Renal cortical epithelial cell (primary cell): Measurements from ENCODE around the gene PRR15L. TPM values are rescaled to one million over a fixed set of nuclear protein-coding genes. Genes with fewer than 3 reads are reported as not detected.
"Not testable (repeated sequence)": the region's sequence is repeated elsewhere in the genome, so short reads cannot be mapped to it uniquely, and the experiment has no call there.

ENCODE experiments used
- DNase-seq: peaks from one replicate; pipeline ENCODE4 v3.0.0-alpha.2; 2011; ENCODE audit warnings: low read depth
- total RNA-seq: library from RNA; depleted of rRNA; stranded (reverse); fragments of >200 nt; gene quantifications from 2 replicates; pipeline ENCODE4 v1.2.3, GENCODE V29; 2014

PRR15L gene
- total RNA-seq, 1 donor from 2014 or later, result 0.85 TPM

DNA sequence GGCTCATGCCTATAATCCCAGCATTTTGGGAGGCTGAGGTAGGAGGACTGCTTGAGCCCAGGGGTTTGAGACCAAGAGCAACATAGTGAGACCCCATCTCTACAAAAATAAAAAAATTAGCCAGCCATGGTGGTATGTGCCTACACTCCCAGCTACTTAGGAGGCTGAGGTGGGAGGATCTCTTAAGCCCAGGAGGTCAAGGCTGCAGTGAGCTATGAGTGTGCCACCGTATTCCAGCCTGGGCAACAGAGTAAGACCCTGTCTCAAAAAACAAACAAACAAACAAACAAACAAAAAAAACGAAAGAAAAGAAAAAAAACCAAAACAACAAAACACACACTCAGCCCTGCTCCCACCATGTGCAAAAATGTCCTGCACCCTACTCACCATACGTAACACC, 22.2 kb downstream of the PRR15L start:
- not testable (repeated sequence) for DNase-seq

DNA sequence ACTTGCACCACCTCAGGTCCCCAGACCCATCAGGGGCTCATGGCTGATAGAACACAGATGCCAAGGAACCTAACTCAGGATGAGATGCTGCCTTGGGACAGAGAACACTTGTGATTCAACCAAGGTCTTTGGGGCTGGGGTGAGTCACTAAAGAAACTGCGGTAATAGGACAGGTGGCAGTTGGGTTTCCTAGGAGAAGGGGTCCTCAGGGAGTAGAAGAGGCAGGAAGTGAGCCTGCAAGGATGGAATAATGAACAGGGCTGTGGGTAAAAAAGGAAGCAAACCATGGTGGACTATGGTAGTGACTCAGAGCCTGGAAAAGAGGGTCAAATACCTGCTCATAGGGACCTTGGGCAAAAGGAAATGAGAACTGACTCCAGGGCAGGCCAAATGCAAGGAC, 22.8 kb downstream of the PRR15L start:
- DNase-seq, result no peak

DNA sequence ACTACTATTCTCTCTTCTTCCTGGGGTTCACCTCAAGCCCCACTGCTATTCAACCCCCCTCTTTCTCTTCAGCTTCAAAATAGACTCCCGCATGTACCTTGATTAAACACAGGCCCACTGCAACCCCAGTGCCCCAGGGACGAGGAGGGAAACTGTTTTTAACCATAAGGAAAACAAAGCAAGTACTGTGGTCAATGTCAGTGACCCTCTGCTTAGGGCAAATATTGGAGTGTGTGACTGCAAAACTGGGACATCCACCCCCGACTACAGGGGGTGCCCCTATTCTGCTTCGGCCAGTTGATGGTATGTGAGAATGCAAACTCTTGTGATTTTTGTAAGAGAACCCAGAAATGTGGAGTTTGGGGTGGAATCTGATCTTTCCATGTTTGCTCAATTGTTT, 25.8 kb downstream of the PRR15L start:
- no peak for DNase-seq

DNA sequence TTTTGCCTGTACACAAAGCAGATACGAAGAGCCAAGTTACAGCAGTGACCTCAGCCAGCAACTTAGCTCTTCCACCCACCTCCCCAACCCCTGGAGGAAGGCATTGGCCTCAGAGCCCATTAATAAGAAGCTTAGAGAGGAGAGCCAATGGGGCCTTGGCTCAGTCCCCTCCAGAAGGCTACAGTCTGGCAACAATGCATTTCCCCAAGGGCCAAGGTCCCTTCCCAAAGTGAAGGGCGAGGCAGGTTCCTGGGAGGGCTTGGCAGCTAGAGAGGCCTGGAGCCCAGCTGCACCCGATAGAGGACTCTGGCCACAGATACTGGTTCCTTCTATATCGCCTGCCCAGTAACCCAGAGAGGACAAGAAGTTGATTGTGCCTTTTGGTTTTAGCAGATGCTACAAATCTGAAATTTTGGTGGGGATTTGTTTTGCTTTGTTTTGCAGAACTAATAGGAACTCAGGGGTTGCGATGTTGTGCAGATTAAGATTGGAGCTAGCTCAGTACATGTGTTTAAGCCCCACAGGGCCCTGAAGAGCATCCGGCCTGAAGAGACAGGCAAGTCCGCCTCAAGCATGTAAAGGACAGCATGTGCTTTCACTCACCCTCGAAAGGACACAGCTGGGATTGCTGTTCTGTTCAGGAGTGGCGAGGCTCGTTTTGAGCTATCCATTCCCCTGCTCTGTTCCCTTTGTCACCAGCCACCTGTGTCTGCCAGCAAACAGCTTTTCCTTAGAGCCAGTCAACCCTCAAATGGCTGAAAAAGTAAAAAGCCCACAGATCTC, 28.3 kb downstream of the PRR15L start:
- DNase-seq, result no peak

DNA sequence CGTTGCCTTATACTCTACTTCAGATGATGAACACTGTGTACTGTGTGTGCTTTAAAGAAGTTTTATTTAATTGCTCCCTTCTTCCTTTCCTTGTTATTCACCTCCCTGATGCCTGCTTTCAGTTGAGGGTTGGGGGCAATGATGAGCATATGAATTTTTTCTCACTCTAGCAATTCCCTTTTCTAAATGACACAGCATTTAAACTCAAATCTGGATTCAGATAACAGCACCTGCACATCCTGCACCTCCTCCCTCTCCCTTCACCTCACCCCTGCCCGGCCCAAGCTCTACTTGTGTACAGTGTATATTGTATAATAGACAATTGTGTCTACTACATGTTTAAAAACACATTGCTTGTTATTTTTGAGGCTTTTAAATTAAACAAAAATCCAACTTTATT, 29.3 kb downstream of the PRR15L start:
- DNase-seq, result no peak

DNA sequence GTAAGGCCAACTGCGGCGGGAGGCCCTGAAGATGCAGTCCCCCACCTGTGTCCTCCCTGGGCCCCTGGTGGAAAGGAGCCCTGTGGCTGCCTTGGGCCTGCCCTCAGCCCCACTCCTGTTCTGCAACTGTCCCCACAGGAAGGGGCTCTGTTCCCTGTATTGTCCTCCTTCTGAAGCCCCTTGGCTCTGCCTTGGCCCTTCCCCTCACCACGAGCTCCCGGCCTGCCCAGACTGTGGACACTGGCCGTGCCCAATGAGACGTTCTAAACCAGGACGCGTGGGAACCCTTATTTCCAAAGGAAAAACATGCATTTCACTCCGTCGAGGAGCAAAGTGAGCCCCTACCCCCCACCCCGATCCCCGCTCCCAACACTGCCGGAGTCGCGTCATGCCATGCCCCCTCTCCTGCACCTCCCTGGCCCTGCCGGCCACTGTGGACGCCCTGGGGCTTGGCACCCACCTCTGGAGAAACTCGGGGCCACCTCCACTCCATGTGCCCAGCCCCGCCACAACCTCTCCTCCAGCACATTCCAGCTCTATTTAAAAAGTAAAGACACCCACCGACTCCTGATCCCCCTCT, 29.8 kb downstream of the PRR15L start:
- DNase-seq, result no peak

DNA sequence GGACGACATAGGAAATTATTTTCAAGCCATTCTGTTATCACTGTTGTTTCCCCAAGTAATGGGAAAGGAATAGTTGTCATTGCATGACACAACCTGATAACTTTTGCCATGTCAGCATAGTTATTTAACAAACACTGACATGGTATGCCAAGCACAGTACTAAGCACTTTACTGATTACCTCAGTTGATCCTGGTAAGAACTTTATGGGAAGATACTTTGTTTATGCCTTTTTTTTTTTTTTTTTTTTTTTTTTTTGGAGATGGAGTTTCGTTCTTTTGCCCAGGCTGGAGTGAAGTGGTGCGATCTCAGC, 32.0 kb downstream of the PRR15L start:
- no peak for DNase-seq

DNA sequence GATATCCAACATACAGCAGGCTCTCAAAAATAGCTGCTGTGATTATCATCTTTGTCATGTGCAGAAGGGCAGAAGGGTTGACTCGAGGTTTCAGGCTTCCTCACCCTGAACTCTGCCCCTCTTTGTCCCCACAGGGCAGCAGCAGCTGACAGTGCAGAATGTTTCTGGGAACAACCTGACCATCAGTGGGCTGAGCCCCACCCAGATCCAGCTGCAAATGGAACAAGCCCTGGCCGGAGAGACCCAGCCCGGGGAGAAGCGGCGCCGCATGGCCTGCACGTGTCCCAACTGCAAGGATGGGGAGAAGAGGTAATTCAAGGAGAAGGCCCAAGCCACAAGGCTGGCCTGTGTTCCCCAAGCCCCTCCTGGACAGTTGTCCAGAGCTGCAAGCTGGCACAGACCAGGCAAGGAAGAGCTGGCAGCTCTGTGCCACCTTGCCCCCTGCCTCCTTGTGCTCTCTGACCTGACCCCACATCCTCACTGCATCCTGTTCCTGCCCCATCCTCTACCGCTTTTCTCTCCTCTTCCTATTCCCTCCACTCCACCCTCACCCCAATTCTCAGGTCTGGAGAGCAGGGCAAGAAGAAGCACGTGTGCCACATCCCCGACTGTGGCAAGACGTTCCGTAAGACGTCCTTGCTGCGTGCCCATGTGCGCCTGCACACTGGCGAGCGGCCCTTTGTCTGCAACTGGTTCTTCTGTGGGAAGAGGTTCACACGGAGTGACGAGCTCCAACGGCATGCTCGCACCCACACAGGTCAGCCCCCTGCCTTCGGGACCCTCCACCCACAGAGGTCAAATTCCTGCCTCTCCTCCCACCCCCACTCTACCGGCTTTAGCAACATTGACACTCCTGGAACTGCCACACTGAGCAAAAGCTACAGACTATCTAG, 32.7 kb downstream of the PRR15L start:
- DNase-seq, result no peak

DNA sequence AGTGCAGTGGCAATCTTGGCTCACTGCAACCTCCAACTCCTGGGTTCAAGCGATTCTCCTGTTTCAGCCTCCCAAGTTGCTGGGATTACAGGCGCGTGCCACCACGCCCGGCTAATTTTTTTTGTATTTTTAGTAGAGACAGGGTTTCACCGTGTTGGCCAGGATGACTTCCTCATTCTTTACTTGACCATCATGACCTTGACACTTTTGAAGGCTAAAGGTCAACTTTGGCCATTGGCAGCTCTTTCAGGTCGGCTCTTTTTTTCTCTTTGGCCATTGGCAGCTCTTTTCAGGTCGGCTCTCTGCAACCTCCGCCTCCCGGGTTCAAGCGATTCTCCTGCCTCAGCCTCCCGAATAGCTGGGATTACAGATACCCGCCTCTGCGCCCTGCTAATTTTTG, 37.8 kb downstream of the PRR15L start:
- not testable (repeated sequence) for DNase-seq

DNA sequence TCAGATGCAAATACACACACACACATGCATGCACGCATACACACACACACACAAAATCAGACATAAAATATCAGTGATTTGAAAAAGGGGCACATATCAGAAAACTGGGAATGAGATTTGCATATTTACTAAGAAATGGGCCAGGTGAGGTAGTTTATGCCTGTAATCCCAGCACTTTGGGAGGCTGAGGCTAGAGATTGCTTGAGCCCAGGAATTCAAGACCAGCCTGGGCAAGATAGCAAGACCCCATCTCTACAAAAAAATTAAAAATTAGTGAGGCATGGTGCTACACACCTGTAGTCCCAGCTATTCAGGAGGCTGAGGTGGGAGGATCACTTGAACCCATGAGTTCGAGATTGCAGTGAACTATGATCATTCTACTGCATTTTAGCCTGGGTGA, 38.7 kb downstream of the PRR15L start:
- DNase-seq, result no peak

DNA sequence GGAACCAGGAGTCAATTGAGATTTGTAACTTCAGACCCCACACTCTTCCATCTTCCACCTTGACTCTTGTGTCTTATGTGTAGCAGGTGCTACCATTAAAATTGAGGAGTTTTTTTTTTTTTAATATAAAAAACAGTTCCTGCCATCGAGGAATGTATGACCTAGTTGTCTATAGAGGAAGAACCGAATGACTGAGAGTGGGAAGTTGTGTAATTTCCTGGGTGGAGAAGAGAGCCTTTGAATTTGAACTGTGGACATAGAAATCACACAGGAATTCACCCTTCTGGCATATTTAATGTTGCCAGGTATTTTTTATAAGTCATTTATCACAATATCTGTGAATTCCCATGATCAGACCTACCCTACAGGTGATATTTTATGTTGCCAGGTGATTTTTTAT, 39.7 kb downstream of the PRR15L start:
- DNase-seq, result no peak

DNA sequence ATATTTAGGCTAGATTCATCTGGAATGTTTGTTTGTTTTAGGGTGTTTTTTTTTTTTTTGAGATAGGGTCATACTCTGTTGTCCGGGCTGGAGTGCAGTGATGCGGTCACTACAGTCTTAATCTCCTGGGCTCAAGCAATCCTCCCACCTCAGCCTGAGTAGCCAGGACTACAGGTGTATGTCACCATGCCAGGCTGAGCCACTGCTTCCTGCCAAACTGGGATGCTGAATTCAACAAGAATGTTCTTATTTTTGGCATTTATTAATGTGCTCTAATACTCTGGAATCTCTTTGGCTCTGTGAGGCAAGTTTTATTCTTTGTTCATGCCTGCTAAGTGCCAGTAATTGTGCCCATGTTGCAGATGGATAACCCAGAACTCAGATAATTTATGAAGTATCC, 40.1 kb downstream of the PRR15L start:
- no peak for DNase-seq

DNA sequence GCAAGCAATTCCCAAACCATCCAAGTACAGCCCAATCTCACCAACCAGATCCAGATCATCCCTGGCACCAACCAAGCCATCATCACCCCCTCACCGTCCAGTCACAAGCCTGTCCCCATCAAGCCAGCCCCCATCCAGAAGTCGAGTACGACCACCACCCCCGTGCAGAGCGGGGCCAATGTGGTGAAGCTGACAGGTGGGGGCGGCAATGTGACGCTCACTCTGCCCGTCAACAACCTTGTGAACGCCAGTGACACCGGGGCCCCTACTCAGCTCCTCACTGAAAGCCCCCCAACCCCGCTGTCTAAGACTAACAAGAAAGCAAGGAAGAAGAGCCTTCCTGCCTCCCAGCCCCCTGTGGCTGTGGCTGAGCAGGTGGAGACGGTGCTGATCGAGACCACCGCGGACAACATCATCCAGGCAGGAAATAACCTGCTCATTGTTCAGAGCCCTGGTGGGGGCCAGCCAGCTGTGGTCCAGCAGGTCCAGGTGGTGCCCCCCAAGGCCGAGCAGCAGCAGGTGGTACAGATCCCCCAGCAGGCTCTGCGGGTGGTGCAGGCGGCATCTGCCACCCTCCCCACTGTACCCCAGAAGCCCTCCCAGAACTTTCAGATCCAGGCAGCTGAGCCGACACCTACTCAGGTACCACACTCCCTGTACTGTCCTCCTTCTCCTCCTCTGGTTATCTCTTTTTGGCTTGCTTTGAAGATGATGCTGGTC, 41.0 kb downstream of the PRR15L start:
- no peak for DNase-seq

DNA sequence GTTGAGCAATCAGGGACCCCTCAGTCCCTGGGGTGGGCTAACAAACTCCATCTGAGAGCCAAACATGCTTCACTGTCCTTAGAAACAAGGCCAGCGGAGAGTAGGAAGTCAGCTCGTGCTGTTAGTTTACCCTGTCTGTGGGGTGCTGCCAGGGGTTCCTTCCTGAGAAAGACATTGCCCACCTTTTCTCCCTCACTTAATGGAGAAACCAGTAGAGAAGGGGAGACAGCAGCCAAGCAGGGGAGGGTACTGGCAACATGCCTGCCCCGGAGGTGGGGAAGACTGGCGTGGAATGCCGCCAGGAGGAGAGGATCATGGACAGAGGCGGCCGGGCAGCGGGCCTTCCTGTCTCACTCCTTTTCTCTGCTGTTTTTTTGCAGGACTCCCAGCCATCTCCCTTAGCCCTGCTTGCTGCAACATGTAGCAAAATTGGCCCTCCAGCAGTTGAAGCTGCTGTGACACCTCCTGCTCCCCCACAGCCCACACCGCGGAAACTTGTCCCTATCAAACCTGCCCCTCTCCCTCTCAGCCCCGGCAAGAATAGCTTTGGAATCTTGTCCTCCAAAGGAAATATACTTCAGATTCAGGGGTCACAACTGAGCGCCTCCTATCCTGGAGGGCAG, 41.8 kb downstream of the PRR15L start:
- DNase-seq, result no peak

DNA sequence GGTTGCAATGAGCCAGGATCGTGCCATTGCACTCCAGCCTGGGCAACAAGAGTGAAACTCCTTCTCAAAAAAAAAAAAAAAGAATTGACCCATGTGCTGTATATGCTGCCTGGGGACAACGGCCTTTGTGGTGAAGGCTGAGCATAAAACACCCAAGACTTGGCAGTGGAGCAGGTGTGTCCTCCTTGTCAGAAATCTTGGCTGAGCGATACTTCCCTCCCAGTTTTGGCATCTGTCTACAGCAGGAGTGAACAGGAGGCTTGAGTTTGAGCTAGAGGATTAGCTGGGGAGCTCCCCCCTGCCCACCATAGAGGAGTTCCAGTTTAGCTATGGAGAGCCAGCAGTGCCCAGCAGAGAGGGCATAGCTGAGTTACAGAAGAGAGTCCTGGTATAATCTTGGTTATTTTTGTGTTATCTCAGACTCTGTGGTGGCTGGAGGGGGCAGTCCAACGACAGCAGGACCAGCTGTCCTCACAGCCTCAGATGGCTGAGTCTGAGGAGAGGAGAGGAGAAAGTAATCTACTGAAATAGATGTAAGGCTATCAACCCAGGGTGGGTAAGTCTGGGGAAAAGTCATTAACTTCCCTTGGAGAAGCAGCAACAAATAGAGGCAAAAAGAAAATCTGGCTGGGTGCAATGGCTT, 43.3 kb downstream of the PRR15L start:
- DNase-seq, result no peak

DNA sequence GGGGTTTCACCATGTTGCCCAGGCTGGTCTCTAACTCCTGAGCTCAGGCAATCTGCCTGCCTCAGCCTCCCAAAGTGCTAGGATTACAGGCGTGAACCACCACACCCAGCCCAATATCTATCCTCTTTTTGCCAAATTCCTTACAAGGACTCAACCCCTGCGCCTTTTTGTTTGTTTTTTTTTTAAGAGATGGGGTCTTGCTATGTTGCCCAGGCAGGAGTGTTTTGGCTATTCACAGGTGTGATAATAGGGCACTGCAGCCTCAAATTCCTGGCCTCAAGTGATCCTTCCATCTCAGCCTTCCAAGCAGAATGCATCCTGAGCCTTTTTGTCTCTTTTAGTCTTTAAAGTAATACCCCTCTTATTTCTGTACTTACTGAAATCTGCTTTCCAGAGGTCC, 44.6 kb downstream of the PRR15L start:
- DNase-seq, result no peak

DNA sequence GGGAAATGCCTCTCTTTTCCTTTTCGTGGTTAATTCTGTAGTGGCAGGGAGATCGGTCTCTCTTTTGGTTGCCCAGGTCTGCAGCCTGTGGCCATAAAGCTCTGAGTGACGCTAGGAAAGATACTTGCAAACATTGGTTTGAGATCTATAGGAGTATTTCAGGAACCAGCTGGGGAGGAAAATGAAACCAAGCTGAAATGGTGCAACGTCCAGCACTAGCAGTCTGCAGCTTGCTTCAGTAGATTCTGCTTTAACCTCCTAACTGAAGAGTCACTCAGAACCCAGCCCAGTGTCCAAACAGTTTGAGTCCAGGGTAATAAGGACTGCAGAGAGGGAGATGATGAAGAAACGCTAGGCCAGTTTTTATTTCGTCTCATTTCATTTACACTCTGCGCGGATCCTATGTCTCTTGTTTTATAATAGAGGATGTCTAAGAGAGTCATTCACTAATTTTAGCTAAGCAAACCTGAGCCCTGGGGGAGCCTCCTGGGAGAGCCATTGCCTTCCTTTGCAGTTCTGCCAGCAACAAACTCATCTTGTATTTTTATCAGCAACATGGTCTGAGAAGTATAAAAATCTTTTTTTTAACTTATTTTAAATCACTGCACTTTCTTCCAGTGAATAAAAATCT, 49.6 kb downstream of the PRR15L start:
- DNase-seq, result no peak

DNA sequence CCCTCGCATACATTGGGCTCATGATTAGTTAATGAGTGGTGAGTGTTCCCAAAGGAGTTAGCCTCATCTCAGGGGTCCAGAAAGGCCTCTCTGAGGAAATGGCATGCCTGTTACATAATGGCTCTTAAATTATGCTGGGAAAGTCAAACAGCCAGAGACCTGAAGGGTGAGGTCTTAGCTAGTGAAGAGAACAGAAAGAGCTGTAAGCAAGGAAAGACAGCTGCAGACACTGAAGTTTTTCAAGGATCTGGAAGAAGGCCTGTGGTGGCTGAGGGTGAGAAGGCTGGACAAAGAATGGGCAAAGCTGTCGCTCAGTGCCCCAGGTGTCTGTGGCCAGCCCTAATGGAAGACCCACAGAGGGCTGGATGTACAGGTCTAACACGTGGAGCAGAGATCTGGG, 51.2 kb downstream of the PRR15L start:
- no peak for DNase-seq

DNA sequence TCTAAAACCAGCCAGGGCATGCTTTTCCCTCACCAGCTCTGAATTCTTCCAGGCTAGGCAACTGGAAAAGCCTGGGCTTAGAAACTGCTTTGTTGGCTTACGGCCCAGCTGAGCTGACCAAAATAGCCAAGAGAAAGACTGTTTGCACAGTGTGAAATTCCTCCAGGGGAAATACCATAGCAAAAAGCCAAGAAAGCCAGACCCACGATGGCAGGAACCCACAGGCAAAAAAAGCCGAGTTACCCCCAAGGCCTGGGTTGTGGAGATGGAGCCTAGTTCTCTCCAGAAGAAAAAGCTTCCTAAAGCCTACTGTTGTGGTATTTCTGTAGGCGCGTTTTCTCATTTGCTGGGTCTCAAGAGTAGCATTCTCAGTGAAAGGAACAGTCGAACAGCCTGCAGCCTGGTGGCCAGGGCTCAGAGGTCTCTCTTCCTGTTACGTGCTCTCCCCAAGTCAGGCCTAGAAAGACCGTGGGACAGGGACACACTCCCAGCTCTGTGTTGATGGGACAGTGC, 52.4 kb downstream of the PRR15L start:
- DNase-seq, result peak; percentile 87

DNA sequence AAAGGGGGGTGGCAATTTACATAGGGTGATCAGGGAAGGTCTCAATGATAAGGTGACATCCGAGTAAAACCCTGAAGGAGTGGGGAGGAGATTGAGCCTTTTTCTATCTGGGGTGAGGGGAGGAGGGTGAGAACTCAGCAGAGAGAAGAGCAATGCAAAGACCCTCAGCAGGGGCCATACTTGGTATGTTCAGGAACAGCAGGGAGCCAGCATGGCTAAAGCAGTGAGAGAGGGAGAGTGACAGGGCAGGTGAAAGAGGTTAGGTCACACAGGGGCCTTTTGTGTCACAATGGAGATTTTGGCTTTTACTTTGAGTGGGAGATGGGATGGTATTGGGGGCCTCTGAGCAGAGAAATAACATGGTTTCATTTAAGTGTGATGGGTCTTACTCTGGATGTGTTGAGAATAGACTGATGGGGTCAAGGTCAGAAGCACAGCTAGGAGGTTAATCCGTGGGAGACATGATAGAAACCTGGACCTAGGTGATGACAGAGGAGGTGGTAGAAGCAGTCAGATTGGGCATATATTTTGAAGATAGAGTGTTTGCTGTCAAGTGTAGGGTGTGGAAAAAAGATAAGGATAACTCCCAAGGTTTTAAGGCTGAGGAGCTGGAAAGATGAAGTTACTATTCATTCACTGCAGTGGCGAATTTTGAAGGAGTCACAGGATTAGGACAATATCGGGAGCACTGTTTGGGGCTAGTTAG, 55.5 kb downstream of the PRR15L start:
- no peak for DNase-seq
